IPS-NIHi7 (cell line): Measurements from ENCODE around the gene TLCD4.
"Not testable (repeated sequence)": the region's sequence is repeated elsewhere in the genome, so short reads cannot be mapped to it uniquely, and the experiment has no call there.

ENCODE experiments used
- DNase-seq: peaks from one replicate; pipeline ENCODE4 v3.0.0; 2012; ENCODE audit warnings: mixed read lengths; ENCODE audit errors: extremely low spot score

The TLCD4 gene

GRCh38 chr1:95154096-95154495, 36.9 kb downstream of the TLCD4 start:
- no peak for DNase-seq

- not testable (repeated sequence) for DNase-seq
These were observed 48.4 kb downstream of the TLCD4 start for GRCh38 chr1:95165569-95165968.
